ENCODE measurements around the gene PSIP1.

PSIP1 gene

DNA sequence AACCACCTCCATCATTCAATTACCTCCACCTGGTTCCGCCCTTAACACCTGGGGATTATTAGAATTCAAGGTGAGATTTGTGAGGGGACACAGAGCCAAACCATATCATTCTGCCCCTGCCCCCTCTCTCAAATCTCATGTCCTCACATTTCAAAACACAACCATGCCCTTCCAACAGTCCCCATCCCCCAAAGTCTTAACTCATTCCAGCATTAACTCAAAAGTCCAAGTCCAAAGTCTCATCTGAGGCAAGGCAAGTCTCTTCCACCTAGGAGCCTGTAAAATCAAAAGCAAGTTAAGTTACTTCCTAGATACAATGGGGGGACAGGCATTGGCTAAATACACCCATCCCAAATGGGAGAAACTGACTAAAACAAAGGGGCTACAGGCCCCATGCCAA, 18.8 kb downstream of the PSIP1 start:
- H3K36me3 ChIP-seq (ENCODE audit: control insufficient read depth in 2 of 2, insufficient read depth in 1 of 2, low read length in 2 of 2): peaks cover 29 to 62% of the 10 kb centered on the region in 2 experiments
- CTCF ChIA-PET: no interaction called here
- TF ChIP-seq ZSCAN30 (tag by site-specific recombination; IDR thresholded peaks at IDR 0.05) (no peak), IKZF3 (tag by site-specific recombination; IDR thresholded peaks at IDR 0.05) (no peak), ZNF133 (tag by site-specific recombination; IDR thresholded peaks at IDR 0.05) (no peak), ZBTB7A (tag by site-specific recombination; IDR thresholded peaks at IDR 0.05; ENCODE audit: low read depth) (no peak), GLI2 (tag by site-specific recombination; IDR thresholded peaks at IDR 0.05; ENCODE audit: borderline replicate concordance, low read depth) (no peak), ZNF37A (tag by site-specific recombination; IDR thresholded peaks at IDR 0.05) (no peak), SP3 (tag by site-specific recombination; IDR thresholded peaks at IDR 0.05) (no peak), ZBTB8A (tag by site-specific recombination; IDR thresholded peaks at IDR 0.05) (no peak), PRDM4 (tag by site-specific recombination; IDR thresholded peaks at IDR 0.05) (no peak), MZF1 (tag by site-specific recombination; IDR thresholded peaks at IDR 0.05; ENCODE audit: borderline replicate concordance) (no peak), ZNF658 (tag by site-specific recombination; IDR thresholded peaks at IDR 0.05) (no peak), ZNF792 (tag by site-specific recombination; IDR thresholded peaks at IDR 0.05) (no peak), ZNF629 (tag by site-specific recombination; IDR thresholded peaks at IDR 0.05) (no peak), ZNF140 (tag by site-specific recombination; IDR thresholded peaks at IDR 0.05) (no peak), TRIM28 (IDR thresholded peaks at IDR 0.05; ENCODE audit: borderline replicate concordance, low read length) (no peak), PRDM10 (tag by site-specific recombination; IDR thresholded peaks at IDR 0.05) (no peak), ZNF76 (tag by site-specific recombination; IDR thresholded peaks at IDR 0.05; ENCODE audit: borderline replicate concordance, low read depth) (no peak), ZNF549 (tag by site-specific recombination; IDR thresholded peaks at IDR 0.05) (no peak)
- TF ChIP-seq, protein P1, sequence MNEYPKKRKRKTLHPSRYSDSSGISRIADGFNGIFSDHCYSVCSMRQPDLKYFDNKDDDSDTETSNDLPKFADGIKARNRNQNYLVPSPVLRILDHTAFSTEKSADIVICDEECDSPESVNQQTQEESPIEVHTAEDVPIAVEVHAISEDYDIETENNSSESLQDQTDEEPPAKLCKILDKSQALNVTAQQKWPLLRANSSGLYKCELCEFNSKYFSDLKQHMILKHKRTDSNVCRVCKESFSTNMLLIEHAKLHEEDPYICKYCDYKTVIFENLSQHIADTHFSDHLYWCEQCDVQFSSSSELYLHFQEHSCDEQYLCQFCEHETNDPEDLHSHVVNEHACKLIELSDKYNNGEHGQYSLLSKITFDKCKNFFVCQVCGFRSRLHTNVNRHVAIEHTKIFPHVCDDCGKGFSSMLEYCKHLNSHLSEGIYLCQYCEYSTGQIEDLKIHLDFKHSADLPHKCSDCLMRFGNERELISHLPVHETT (tag by site-specific recombination; IDR thresholded peaks at IDR 0.05): no peak
- TF ChIP-seq, protein P2, sequence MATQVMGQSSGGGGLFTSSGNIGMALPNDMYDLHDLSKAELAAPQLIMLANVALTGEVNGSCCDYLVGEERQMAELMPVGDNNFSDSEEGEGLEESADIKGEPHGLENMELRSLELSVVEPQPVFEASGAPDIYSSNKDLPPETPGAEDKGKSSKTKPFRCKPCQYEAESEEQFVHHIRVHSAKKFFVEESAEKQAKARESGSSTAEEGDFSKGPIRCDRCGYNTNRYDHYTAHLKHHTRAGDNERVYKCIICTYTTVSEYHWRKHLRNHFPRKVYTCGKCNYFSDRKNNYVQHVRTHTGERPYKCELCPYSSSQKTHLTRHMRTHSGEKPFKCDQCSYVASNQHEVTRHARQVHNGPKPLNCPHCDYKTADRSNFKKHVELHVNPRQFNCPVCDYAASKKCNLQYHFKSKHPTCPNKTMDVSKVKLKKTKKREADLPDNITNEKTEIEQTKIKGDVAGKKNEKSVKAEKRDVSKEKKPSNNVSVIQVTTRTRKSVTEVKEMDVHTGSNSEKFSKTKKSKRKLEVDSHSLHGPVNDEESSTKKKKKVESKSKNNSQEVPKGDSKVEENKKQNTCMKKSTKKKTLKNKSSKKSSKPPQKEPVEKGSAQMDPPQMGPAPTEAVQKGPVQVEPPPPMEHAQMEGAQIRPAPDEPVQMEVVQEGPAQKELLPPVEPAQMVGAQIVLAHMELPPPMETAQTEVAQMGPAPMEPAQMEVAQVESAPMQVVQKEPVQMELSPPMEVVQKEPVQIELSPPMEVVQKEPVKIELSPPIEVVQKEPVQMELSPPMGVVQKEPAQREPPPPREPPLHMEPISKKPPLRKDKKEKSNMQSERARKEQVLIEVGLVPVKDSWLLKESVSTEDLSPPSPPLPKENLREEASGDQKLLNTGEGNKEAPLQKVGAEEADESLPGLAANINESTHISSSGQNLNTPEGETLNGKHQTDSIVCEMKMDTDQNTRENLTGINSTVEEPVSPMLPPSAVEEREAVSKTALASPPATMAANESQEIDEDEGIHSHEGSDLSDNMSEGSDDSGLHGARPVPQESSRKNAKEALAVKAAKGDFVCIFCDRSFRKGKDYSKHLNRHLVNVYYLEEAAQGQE (tag by site-specific recombination; IDR thresholded peaks at IDR 0.05): no peak

More for the DNA sequence above, 18.8 kb downstream of the PSIP1 start:
- no peaks in the 10 kb centered on the region for H3K9me3 ChIP-seq (ENCODE audit: control insufficient read depth, insufficient read depth, low read depth, low read length)
- H3K27ac ChIP-seq (ENCODE audit: extremely low read depth, low read depth, low read length): no peak overlapping the region
- H3K4me1 ChIP-seq (ENCODE audit: control insufficient read depth, insufficient read depth, low read length): no peaks in the 10 kb centered on the region
- POLR2A ChIA-PET: no interaction called here
- no peak overlapping the region for H3K4me3 ChIP-seq (ENCODE audit: low read depth, low read length)
